Kidney glomerular epithelial cell (primary cell): ENCODE results near the gene CDH5.
A peak's percentile ranks its signal among the peaks of the same experiment; 100 is the strongest.

Experiments
- DNase-seq: peaks from one replicate; lab custom pipeline; 2025; lab: John Stamatoyannopoulos, UW

Gene CDH5

DNA sequence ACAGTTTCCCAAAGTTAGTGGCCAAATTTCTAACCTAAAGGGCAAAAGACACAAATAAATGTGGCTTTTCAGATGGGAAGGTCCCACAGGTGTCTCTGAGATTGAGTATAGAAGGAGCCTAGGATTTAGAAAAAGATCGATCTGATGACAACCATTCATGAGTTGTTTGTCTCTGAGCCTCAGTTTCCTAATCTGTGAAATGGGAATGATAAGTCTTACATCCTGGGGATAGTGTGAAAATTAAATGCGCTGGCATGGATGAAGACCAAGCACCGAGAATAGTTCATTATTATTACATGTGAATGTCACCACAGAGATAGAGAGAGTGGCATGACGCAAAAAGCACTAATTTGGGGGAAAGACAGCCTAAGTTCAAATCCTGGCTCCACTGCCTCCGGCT, 7.2 kb downstream of the CDH5 start:
- DNase-seq: no peak

DNA sequence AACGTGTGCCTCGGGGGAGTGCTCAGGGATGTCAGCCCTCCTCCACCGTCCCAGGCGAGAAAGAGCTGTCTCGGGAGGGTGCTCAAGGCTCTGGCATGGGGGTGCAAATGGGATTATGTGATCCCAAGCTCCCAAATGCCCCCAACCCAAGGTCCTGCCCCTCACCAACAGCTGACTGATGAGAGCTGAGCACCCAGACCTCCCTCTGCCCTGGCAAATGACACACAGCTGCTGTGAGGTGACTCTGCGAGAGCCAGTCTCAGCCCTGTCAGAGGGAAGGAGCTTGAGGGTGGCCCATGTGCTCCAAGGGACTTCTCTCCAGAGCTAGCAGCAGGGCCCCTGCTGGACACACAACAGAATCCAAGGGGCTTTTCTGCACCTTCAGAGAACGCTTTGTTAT, 7.7 kb downstream of the CDH5 start:
- no peak for DNase-seq

DNA sequence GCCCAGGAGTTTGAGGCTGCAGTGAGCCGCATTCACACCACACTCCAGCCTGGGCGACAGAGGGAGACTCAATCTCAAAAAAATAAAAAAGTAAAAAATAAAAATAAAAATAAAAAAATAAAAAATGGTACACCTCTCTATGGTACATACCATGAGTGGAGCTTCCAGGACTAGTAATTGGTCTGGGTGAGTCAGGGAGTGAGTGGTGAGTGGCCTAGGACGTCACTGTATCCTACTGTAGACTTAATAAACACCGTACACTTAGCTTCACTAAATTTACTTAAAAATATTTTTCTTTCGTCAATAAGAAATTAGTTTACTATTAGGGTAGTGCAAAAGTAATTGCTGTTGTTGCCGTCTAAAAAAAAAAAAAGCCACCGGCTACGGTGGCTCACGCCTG, 9.0 kb downstream of the CDH5 start:
- DNase-seq: no peak

DNA sequence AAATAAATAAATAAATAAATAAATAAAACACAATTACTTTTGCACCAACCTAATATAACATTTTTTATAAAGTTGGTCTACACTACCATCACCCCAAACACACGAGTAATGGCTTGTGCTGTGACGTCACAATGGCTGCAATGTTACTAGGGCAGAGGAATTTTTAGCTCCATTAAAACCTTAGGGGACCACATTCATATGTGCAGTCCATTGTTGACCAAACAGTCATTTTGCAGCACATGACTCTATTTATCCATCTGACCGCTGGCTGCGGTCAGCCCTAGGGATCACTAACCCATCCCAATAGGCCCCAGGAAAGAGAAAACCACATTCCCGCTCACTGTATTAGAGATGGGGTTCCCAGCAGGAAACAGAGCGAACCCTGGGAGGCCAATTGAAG, 9.6 kb downstream of the CDH5 start:
- no peak for DNase-seq

DNA sequence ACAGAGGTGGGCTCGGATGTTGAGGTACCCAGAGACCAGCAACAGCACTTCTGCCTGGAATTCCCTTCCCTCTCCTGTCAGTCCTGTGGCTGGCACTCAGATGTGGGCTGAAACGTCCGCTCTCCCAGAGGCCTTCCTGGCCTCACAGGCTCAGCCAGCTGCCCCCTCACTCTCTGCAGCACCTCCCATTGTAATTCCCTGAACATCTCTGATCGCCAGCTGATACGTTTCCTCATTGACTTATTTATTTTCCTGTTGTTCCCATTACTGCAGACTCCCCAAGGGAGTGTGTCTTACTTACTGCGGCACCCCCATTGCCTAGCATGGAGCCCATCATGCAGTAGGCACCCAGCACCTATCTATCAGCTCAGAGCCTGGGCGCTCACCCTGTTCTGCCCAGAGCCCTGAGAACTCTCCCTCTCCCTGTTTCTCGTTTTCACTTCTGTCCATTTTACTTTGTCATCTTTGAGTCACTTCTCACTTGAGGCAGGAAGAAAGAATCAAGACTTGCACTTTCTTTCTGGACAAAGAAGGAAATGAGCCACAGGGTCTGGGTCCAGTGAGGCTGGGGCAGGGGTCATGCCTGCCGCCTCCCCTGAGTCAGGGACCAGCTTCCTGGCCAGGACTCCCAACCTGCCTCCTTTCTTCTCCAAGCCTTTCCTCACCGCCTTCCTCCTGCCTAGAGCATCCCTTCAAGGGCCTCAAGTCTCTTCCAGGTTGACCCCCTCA, 10.2 kb downstream of the CDH5 start:
- no peak for DNase-seq

DNA sequence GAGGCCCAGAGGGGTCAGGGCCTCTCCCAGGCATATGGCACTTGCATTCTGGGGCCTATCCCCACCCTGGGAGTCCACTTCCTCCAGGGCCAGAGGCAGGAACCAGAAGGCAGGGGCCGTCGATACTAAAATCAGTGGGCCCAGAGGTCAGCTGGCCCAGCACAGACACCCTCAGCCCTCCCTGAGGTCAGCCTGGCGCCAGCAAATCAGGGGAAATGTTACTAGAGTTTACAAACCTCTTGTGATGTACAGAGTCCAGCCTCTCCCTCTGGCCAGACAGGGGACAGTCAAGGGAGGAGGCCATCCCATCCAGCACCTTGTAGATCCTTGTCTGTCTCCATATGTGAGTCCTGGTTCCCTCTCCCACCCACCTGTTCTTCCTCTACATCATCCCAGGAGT, 10.8 kb downstream of the CDH5 start:
- no peak for DNase-seq

DNA sequence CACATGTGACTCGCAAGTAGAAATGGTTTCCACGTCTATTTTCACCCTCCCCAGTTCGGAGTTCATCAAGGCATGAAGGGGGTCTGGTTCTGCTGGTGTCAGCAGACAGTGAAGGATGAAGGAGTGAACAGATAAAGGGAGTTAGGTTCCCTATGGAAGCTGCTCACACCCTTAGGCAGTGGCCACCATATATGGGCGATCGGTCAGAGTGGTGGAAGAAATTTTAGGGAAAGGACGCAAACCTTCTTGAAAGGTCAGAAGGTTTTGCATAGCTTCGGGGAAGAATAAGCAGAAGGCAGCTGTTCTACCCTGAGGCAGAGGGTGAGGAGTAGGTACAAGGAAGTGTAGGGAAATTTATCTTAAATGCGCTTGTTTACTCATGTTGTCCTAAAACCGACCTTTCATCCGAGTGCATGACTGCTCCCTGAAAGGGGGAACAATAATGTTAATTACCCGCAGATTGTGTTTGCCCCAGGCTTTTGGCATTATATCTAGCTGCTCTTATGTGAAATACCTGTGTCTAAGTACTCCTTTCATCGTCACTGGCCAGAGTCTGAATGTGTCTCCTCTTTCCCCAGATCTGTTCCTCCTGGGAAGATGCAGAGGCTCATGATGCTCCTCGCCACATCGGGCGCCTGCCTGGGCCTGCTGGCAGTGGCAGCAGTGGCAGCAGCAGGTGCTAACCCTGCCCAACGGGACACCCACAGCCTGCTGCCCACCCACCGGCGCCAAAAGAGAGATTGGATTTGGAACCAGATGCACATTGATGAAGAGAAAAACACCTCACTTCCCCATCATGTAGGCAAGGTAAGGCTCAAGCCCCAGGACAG, 12.5 kb downstream of the CDH5 start:
- DNase-seq: no peak

DNA sequence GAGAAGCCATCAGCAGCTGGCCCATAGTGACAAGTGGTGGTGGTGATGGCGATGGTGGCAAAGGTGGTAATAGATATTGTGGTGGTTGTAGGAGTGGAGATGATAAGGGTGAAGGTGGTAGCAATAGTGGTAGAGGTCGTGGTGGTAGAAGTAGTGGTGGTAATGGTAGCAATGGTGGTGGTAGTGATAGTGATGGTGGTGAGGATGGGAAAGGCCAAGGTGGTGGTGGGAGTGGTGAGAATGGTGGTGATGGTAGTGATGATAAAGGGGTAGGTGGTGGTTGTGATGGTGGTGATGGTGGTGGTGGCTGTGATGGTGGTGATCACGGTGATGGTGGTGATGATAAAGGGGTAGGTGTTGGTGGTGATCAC, 13.1 kb downstream of the CDH5 start:
- DNase-seq: no peak

DNA sequence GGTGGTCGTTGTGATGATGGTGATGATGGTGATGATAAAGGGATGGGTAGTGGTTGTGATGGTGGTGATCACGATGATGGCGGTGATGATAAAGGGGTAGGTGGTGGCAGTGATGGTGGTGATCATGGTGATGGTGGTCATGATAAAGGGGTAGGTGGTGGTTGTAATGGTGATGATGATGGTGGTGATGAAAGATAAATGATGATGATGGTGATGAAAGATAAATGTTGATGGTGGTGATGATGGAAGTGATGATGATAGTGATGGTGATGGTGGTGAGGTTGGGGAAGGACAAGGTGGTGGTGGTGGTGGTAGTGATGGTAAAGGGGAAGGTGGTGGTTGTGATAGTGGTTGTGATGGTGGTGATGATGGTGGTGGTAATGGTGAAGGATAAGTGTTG, 13.9 kb downstream of the CDH5 start:
- no peak for DNase-seq

DNA sequence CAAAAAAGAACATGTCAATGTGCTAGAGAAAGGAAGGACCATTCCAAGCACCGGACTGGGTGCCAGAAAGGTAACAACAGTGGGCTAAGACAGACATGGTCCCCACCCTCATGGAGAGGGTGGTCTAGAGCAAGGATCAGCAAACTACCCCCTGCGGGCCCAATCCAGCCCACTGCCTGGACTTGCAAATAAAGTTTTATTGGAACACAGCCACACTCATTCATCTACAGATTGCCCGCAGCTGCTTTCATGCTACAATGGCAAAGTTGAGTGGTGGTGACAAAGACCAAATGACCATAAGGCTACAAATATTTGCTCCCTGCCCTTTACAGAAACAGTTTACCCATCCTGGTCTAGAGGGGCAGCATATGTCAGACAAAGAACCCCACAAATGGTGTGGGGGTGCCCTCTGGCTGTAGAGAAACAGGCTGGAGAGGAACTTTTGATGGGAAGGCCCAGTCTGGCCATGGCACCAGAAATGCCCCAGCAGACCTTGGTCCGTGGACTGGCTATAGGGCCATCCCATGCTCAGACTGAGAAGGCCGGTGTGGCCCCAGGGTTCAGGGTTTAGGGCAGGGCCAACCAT, 15.2 kb downstream of the CDH5 start:
- no peak for DNase-seq

DNA sequence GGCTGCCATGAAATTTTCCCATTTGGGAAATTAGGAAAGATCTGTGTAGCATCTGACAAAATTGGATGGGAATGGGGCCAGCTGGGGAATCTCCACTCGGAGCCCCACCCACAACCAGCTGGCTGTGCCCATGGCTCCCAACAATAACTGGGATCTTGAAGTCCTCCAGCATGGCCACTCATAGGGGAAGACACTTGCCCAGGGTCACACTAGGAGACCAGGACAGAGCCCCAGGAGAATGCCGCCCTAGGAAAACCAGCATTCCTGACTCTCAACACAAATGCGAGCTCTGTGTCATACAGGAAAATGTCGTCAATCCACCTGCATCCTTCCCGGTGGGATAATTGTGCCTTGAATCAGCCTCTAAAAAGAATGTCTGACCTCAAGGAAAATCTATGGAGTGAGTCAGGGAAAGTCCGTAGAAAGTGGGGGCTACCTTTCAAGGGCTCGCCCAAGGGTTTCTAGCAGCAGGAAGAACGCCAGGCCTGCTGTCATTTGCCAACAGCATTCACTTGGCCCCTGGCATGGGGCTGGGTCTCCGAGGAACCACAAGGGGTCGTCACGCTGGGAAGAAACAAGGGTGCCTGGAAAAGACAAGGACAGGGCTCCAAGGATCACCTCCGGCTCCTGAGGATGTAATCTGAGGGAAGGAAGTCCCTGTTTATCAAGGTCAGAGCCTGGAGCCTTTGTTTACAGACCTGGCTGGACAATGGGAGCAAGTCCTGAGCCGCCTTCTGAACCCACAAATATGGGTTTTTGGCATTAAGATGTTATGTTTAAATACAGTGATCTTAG, 15.9 kb downstream of the CDH5 start:
- peak; percentile 94 for DNase-seq

DNA sequence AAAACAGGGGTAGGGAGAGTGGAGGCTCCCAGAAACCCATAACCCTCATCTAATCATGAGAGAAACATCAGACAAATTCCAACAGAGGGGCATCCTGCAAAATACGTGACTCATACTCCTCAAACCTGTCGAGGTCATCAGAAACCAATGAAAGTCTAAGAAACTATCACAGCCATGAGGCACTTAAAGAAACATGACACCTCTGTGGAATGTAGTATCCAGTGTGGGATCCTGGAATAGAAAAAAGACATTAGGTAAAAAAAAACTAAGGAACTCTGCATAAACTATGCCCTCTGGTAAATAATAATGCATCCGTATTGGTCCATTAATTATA, 16.4 kb downstream of the CDH5 start:
- peak; percentile 95 for DNase-seq

DNA sequence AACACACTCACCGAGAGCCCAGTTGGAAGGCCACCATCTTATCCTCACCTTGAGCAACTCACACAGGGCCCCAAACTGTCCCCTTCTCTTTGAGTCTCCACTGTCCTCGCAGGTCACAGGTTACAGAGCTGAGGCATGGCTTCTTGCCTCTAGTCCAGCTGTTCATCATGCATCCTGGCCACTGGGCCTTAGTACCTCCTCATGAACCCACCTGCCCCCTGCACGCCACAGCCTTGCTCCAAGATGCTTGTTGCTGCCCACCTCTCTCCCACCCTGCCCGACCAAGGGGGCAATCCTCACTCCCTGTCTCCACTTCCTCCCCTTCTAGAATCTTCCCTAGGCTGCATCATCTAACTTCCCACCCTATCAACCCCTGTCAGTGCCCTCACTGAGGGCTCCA, 17.1 kb downstream of the CDH5 start:
- no peak for DNase-seq

DNA sequence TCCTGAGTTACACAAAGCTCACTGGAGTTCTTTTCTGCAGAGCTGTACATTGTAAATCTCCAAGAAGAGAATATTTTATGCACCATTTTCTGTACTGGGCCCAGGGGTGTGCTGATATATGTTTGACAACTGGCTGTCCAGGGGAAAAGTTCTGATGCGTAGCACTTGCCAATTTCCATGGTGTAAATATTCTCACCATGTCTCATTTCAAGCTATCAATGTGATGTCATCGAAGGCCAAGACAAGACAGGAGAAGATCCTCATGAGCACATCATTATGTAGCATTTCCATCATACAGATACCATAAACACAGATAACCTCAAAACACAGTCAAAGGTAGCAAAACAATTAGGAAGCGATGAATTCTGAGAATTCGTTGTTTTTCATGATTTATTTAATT, 18.9 kb downstream of the CDH5 start:
- DNase-seq: no peak

DNA sequence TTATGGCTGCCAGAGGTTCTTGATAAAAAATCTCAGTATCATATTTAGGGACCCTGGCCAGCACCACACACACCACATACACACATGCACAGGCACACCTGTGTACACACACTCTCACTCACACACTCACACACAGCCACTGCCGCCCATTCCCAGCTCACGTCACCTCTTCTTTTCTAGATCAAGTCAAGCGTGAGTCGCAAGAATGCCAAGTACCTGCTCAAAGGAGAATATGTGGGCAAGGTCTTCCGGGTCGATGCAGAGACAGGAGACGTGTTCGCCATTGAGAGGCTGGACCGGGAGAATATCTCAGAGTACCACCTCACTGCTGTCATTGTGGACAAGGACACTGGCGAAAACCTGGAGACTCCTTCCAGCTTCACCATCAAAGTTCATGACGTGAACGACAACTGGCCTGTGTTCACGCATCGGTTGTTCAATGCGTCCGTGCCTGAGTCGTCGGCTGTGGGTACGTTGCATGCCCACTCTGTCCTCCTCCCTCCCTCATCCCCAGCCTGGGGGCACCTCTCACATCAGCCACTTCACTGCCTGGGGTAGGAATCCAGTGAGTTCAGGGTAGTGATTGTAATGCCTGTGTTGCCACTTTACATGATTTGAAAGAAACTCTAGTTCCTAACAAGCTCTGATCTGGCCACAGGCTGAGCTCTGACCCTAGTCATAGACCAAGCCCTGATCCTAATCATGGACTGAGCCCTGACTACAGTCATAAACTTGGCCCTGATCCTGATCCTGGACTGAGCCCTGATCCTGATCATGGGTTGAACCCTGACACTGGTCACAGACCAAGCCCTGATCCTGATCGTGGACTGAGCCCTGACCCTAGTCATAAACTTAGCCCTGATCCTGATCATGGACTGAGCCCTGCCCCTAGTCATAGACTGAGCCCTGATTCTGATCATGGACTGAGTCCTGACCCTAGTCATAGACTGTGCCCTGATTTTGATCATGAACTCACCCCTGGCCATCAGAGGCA, 20.4 kb downstream of the CDH5 start:
- no peak for DNase-seq

DNA sequence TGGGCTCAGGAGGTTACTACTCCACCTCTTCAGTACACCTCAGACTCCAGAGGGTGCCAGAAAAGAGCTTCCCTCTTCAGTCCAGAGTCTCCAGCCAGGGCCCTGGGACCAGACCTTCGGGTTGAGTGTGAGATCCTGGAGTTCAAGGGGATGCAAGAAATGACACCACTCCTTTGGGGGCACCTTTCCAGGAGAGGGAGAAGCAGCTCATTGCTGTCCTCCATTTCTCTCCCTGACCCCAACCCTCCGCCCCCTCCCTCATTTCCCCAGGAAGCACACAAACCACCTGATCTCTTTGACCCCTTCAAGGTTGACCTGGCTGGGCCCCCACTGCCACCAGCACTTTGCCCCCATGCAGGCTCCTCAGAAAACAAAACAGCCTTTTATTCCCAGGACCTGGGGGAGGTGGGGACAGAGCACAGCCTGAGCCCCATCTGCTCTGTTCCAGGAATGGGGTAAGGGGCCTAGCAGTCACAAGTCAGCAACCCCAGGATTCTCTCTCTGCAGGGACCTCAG, 21.4 kb downstream of the CDH5 start:
- no peak for DNase-seq

DNA sequence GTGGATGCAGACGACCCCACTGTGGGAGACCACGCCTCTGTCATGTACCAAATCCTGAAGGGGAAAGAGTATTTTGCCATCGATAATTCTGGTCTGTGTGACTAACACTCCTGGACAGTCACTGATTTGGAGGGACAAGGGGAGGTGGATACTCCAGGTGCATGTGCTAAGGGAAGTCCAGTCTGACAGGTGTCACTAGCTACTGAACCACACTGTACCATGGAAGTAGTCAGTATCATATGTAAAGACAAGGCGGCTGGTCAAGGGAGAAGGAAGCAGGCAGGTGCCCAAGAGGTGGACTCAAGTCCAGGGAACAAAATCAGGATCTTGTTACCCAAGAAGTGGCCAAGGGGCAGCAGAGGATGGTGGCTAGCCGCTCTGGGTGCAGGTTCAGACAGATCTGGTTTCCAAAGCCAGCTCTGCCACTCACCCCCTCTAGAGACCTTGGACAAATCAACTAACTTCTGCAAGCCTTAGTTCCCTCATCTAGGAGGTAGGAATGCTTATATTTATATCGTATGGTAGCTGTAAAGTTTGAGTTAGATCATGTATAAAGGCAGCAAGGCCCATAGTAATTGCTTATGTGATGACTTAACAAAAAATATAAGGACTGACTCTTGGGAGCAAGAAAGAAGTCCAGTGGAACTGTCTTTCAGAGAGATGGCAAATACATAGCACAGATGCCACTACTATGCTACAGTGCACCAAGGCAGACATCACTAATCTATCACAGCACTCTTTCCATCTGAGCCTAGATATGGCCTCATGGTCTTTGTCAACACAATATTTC, 22.1 kb downstream of the CDH5 start:
- no peak for DNase-seq

DNA sequence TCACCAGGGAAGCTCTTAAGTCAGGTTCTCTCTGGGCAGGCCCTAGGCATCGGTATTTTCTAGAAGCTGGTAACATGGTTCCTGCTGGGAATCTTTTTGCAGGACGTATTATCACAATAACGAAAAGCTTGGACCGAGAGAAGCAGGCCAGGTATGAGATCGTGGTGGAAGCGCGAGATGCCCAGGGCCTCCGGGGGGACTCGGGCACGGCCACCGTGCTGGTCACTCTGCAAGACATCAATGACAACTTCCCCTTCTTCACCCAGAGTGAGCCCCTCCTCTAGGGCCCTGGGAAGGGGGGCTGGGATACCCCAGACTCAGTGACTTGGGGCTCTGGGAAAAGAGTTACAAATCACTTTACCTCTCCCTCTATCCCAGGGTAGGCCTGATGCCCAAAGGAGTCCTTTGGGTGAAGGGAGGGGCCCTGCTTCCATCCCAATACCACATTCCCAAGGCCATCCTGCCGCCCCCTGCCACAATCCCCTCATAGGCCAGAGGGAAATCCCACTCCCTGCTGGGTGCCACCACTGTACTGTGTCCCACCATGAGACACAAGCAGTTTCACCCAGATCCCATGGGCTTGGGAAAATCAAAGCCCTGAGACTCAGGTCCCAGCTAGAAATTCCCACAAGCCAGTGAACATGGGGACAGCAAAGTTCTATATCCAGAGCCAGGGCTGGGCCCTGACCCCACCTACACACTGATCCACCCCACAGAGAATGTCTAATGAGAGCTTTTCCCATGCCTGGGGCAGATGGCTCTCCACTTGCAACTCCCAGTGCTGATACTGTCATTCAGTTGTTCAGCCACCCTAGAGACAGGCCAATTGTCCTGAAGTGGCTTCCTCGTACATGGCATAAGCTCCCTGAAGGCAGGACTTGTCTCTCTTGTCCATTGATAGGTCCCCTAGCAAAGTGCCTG, 23.0 kb downstream of the CDH5 start:
- DNase-seq: no peak
